GM12878 (cell line): ENCODE results near the gene RTEL1. TPM values are rescaled to one million over a fixed set of nuclear protein-coding genes. Genes with fewer than 3 reads are reported as not detected.

Source experiments
- CREM ChIP-seq: IDR thresholded peaks from 2 replicates; pipeline ENCODE4 v1.6.1; 2014; ENCODE audit warnings: antibody characterized with exemption, low read depth
- CUX1 ChIP-seq: IDR thresholded peaks from 2 replicates; pipeline ENCODE4 v1.6.1; 2012; ENCODE audit warnings: improper control_type of control experiment, low read depth, low read length; ENCODE audit not compliant: insufficient replicate concordance
- PML ChIP-seq: IDR thresholded peaks from 2 replicates; pipeline ENCODE4 v1.6.1; 2012; ENCODE audit warnings: low read length, inconsistent platforms
- SKIL ChIP-seq: fragments of 450-650 bp; IDR thresholded peaks from 2 replicates; pipeline ENCODE4 v1.6.1; 2017; ENCODE audit warnings: mild to moderate bottlenecking, low read depth, inconsistent platforms; ENCODE audit not compliant: poor library complexity, severe bottlenecking
- polyA plus RNA-seq, 11 experiments: library from polyadenylated mRNA; depleted of rRNA in 4 of 11; unstranded in 6 of 11; stranded (reverse) in 5 of 11; fragments of >200 nt; fragmentation: Nextera tagmentation in 4 of 11; fragmentation: Illumina TruSeq in 1 of 11; extraction: Ambion mirVana in 4 of 11; extraction: Trizol in 1 of 11; gene quantifications; 1 replicate in 1 of 11; 2 replicates in 10 of 11; pipeline versions ENCODE4 v1.2.1 to v1.2.3, GENCODE V29; 2011 to 2016; ENCODE audit warnings: inconsistent platforms in 2 of 11, missing spikeins in 2 of 11, low read depth in 1 of 11
- total RNA-seq, 4 experiments: library from RNA; depleted of rRNA in 3 of 4; stranded (reverse); fragments of >200 nt in 3 of 4; fragmentation: Illumina TruSeq in 1 of 4; extraction: Trizol in 1 of 4; gene quantifications; 2 replicates each; pipeline versions ENCODE4 v1.2.1 to v1.2.3, GENCODE V29; 2013 to 2021

RTEL1 gene
- total and polyA plus RNA-seq, 10 of the 15 experiments (the other 5 are each of a cell fraction or from before 2014, with no cell fraction given) = 0.40 to 37.2 (median 15.6) TPM; not detected in 1

- TF ChIP-seq CUX1 (no peak), PML (no peak), CREM (no peak), SKIL (no peak)
- TF ChIP-seq, all 136 proteins: peak for 15
These were observed 31.5 kb upstream of the RTEL1 start, which contains the start of gene GMEB2 (continued) for GRCh38 chr20:63626424-63627128.
